ENCODE measurements around the gene SLC43A2.

SLC43A2 gene

GRCh38 chr17:1562176-1562643 lies 66.4 kb downstream of the SLC43A2 start:
- DNase-seq (ENCODE audit: low spot score) = no peak

- DNase-seq (ENCODE audit: low spot score) = peak; percentile 36
Measured at GRCh38 chr17:1561420-1562175, 67.0 kb downstream of the SLC43A2 start.

- no peak for DNase-seq (ENCODE audit: low spot score)
Measured at GRCh38 chr17:1560858-1561355, 67.7 kb downstream of the SLC43A2 start.

- DNase-seq (ENCODE audit: low spot score) = no peak
Measured at GRCh38 chr17:1560101-1560857, 68.4 kb downstream of the SLC43A2 start.

- no peak for DNase-seq (ENCODE audit: low spot score)
Measured at GRCh38 chr17:1559047-1560043, 69.3 kb downstream of the SLC43A2 start.

- no peak for DNase-seq (ENCODE audit: low spot score)
Measured at GRCh38 chr17:1558401-1558800, 70.2 kb downstream of the SLC43A2 start.

GRCh38 chr17:1557355-1558095 lies 71.1 kb downstream of the SLC43A2 start:
- DNase-seq (ENCODE audit: low spot score) = no peak

- DNase-seq (ENCODE audit: low spot score) = no peak
Measured at GRCh38 chr17:1555651-1556471, 72.8 kb downstream of the SLC43A2 start.

- DNase-seq (ENCODE audit: low spot score) = no peak
Measured at GRCh38 chr17:1554751-1555540, 73.7 kb downstream of the SLC43A2 start.

GRCh38 chr17:1553354-1554266 lies 75.0 kb downstream of the SLC43A2 start:
- DNase-seq (ENCODE audit: low spot score) = no peak

- DNase-seq (ENCODE audit: low spot score) = no peak
Measured at GRCh38 chr17:1552932-1553331, 75.7 kb downstream of the SLC43A2 start.

GRCh38 chr17:1551741-1552140 lies 76.9 kb downstream of the SLC43A2 start:
- no peak for DNase-seq (ENCODE audit: low spot score)

GRCh38 chr17:1548032-1548431 lies 80.6 kb downstream of the SLC43A2 start:
- DNase-seq (ENCODE audit: low spot score) = no peak

- DNase-seq (ENCODE audit: low spot score) = no peak
Measured at GRCh38 chr17:1546292-1546922, 82.2 kb downstream of the SLC43A2 start.

- DNase-seq (ENCODE audit: low spot score) = no peak
Measured at GRCh38 chr17:1545618-1546017, 83.0 kb downstream of the SLC43A2 start.

- no peak for DNase-seq (ENCODE audit: low spot score)
Measured at GRCh38 chr17:1542316-1542715, 86.3 kb downstream of the SLC43A2 start.

GRCh38 chr17:1541367-1541904 lies 87.2 kb downstream of the SLC43A2 start:
- DNase-seq (ENCODE audit: low spot score) = no peak

GRCh38 chr17:1539811-1540210 lies 88.8 kb downstream of the SLC43A2 start:
- DNase-seq (ENCODE audit: low spot score) = no peak
